Stimulated activated naive CD8-positive, alpha-beta T cell treated with anti-CD3 and anti-CD28 coated beads, Interleukin-15, Interleukin-2, amounts not matched to agents 100 ng/mL and 50 ng/mL, for 24 hours (primary cell): Measurements from ENCODE around the gene SHANK1.

Experiments
- H3K27ac Mint-ChIP-seq: one replicate; pipeline ENCODE4 v1.8.0; 2021; ENCODE audit warnings: mild to moderate bottlenecking, mixed read lengths
- H3K27me3 Mint-ChIP-seq: one replicate; pipeline ENCODE4 v1.8.0; 2021; ENCODE audit warnings: mixed read lengths
- H3K36me3 Mint-ChIP-seq: one replicate; pipeline ENCODE4 v1.8.0; 2021; ENCODE audit warnings: low read depth, mixed read lengths
- H3K4me1 Mint-ChIP-seq: one replicate; pipeline ENCODE4 v1.8.0; 2021; ENCODE audit warnings: low read depth, mixed read lengths
- H3K4me3 Mint-ChIP-seq: one replicate; pipeline ENCODE4 v1.8.0; 2021; ENCODE audit warnings: mild to moderate bottlenecking, mixed read lengths
- H3K9me3 Mint-ChIP-seq: one replicate; pipeline ENCODE4 v1.8.0; 2021; ENCODE audit warnings: mixed read lengths

SHANK1 gene

DNA sequence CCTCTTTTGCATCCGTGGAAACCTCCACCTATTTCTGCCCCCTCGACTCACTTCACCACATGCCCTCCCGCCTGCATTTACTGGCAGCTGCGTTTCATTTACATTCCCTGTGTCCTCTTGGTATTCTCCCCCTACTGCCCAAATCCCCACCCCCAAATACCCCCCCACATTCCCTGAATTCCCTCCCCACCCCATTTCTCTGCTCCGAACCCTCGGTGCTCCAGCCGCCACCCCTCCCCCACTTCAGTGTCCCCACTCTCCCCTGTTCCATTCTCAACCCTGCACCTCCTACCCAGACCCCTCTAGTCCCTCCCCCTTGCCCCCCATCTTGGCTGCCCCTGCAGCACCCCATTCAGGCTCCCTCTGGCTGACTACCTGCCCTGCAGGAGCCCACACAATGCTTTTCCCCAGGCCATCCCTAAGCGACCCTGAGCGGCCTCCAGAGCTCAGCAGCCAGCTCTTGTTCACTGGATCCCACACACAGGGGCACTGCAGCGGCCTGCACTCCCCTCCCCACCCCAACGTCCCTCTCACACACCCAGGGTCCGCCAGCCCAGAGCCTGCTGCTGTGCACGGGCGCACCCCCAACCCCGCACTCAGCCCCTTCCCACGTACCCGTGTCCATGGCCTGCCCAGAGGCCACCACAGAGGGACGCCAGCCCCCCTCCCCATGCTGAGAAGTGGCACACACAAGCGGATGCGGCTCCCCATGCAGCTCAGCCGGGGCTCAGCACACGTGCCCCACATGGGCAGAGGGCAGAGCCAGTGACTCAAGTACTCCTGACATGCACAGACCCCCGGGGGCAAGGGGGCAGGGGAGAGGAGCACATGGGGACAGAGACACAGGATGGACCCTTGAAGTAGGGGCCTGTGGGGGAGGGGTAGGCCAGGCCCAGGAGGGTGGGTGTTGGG is 26.3 kb downstream of the SHANK1 start:
- Mint-ChIP-seq H3K4me3 (no peak overlapping the region), H3K4me1 (no peaks in the 10 kb centered on the region), H3K36me3 (no peaks in the 10 kb centered on the region), H3K27ac (no peak overlapping the region), H3K27me3 (peaks cover 54% of the 10 kb centered on the region), H3K9me3 (no peaks in the 10 kb centered on the region)

DNA sequence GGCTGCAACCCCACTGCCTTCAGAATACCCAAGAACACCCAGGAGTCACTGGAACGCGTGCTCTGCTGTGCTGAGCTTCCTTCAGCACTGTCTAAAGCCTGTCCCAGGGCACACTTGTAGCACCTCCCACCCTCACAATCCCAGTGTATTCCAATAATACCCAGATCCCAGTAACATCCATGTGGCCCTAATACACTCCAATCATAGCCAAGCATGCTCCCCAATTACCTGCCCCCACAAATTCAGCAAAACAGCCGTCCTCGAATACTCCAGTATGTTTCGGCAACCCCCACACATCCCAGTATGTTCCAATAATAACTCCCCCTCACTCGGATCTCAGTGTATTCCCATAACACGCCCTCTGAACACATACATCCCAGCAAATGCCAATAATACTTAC is 29.2 kb downstream of the SHANK1 start:
- Mint-ChIP-seq H3K36me3 (no peaks in the 10 kb centered on the region), H3K4me1 (no peaks in the 10 kb centered on the region), H3K27me3 (peaks cover 55% of the 10 kb centered on the region), H3K4me3 (no peak overlapping the region), H3K27ac (no peak overlapping the region), H3K9me3 (no peaks in the 10 kb centered on the region)

DNA sequence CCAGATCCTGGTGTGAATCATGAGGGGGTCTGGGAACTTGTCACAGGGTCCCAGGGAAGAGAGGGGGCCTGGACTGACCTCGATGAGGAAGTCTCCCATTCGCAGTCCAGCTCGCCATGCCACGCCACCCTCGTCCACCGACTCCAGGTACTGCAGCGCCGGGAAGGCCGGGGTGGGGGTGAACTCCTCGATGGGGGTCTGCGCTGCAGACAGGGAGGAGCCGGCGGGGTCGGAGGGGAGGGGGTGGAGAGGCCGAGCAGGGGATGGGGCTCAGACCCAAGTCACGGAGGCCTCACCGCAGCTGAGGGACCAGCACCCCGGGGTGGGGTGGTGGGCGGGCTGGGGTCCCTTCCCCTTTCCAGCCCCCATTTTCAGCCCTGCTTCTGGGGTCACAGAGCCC is 30.8 kb downstream of the SHANK1 start:
- no peak overlapping the region for H3K27ac Mint-ChIP-seq
- H3K9me3 Mint-ChIP-seq: no peaks in the 10 kb centered on the region
- H3K36me3 Mint-ChIP-seq: no peaks in the 10 kb centered on the region
- H3K27me3 Mint-ChIP-seq: peaks cover 55% of the 10 kb centered on the region
- H3K4me1 Mint-ChIP-seq: no peaks in the 10 kb centered on the region
- no peak overlapping the region for H3K4me3 Mint-ChIP-seq

DNA sequence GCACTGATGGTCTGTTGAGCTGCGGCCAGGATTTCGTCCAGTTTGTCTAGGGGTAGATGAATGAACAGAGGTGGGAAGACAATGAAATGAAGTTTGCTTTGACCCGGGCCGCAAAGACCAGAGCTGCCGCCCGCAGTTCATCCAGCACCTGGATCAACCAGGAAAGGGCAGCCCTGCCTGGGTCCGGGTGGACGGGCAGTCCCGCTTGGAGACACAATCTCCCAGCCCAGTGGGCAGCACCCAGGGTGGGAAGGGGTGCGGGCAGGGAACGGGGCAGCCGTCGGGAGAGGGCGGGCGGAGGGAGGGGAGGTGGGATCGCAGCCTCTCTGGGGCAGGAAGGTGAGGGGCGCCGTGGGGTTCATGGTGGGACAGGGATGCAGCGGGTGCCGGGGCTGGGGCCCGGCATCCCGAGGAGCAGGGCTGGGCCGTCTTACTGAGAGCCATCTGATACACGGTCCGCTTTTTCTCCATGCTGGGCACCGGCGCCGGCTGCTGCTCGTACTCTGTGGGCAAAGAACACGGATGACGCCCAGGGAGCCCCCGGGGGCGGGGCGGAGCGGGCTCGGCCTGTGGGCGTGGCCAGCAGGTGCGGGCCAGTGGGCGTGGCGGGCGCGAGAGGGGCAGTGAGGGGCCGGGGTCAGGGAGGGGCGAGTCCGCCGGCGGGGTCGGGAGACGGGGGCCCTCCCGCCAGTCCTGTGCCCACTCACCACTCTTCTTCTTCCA is 33.1 kb downstream of the SHANK1 start:
- no peak overlapping the region for H3K27ac Mint-ChIP-seq
- no peaks in the 10 kb centered on the region for H3K9me3 Mint-ChIP-seq
- H3K4me1 Mint-ChIP-seq: no peaks in the 10 kb centered on the region
- H3K27me3 Mint-ChIP-seq: peaks cover 43% of the 10 kb centered on the region
- no peak overlapping the region for H3K4me3 Mint-ChIP-seq
- no peaks in the 10 kb centered on the region for H3K36me3 Mint-ChIP-seq

DNA sequence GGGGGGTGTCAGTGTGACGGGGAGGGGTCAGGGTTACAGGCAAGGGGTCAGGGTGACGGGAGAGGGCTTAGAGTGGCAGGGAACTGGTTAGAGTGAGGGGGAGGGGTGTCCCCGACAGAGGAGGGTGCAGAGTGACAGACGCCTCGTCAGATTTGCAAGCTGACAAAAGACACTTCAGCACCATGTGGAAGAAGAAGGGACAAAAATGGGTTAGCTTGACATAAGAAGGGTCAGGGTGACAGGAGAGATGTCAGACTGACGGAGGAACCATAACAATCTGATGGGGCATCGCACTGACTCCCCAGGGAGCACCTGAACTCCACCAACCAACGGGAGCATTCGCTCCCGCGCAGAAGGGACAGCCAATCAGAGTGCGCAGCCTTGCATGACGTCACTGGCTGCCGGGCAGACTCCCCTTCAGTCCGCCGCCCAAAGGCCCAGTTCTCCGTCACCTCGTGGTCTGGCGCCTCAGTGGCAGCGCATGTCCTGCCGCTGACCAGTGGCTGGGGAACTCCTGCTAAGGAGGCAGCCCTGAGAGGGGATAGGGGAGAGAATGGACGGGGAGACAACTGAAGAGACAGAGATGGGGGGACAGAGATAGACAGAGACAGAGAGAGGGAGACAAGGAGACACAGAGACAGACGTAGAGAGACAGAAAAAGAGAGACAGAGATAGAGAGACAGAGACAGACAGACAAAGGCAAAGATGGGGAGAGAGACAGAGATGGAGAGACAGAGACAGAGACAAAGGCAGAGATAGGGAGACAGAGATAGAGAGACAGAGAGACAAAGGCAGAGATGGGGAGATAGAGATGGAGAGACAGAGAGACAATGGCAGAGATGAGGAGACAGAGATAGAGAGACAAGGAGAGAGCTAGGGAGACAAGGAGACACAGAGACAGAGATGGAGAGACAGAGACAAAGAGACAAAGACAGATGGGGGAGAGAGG is 40.2 kb downstream of the SHANK1 start:
- Mint-ChIP-seq H3K27me3 (peaks cover 49% of the 10 kb centered on the region), H3K36me3 (no peaks in the 10 kb centered on the region), H3K4me1 (peaks cover 6% of the 10 kb centered on the region), H3K27ac (no peak overlapping the region), H3K4me3 (no peak overlapping the region), H3K9me3 (no peaks in the 10 kb centered on the region)

DNA sequence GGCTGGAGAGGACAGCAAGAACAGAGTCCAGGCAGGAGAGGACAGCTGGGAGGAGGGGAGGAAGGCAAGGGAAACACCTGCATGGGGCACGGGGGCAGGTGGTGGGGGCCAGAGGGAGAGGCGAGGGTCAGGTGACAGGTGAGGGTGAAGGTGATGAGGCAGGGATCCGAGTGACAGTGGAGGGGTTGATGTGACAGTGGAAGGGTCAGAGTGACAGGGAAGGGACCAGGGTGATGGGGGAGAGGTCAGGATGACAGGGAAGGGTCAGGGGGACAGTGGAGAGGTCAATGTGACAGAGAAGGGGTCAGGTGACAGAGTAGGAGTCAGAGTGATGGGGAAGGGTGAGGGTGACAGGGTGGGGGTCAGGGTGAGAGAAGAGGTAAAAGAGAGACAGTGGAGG is 41.3 kb downstream of the SHANK1 start:
- peaks cover 6% of the 10 kb centered on the region for H3K4me1 Mint-ChIP-seq
- no peaks in the 10 kb centered on the region for H3K36me3 Mint-ChIP-seq
- H3K9me3 Mint-ChIP-seq: no peaks in the 10 kb centered on the region
- H3K27me3 Mint-ChIP-seq: peaks cover 50% of the 10 kb centered on the region
- H3K27ac Mint-ChIP-seq: no peak overlapping the region
- H3K4me3 Mint-ChIP-seq: no peak overlapping the region

DNA sequence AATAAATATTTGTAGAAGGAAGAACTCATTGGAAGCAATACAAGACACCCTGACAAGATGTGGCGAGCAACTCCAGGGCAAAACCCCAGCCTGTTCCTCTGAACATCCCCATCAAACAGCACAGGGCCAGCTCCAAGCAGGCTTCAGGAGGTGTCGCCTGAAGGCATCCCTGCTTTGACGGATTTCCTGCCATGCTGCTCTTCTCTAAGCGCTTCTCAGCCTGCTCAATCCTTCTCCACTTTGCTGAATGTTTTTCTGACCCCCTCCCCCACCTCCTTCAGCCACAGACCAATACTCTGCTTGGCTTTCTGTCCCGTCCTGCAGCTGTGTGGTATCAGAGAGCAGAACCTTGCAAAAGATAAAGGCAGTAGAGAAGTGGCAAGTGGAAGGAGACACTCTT is 42.0 kb downstream of the SHANK1 start:
- Mint-ChIP-seq H3K27me3 (peaks cover 56% of the 10 kb centered on the region), H3K27ac (no peak overlapping the region), H3K4me3 (no peak overlapping the region), H3K4me1 (peaks cover 6% of the 10 kb centered on the region), H3K9me3 (no peaks in the 10 kb centered on the region), H3K36me3 (no peaks in the 10 kb centered on the region)

DNA sequence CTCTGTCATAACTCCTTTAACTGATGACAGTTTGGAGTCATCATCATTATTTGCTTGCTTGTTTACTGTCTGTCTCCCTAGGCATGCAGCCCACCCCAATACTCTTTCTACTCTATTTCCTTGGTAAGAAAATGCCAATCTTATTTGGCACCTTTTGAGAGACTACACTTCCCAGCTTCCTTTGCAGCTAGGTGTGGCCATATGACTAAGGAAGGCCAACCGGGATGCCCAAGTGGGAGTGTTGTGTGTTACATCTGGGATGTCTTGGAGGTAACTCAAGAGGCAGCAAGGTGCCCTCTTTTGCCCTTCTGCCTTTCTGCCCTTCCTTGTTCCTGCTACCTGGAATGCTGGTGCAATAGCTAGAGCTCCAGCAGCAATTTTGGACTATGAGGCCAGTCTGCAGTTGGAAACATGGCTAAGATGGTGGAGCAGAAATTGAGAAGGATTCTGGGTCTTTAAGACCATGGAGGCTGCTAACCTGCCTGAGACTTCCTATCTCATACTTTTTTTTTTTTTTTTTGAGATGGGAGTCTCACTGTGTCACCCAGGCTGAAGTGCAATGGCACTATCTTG is 42.9 kb downstream of the SHANK1 start:
- H3K36me3 Mint-ChIP-seq: no peaks in the 10 kb centered on the region
- peaks cover 56% of the 10 kb centered on the region for H3K27me3 Mint-ChIP-seq
- H3K27ac Mint-ChIP-seq: no peak overlapping the region
- H3K4me1 Mint-ChIP-seq: peaks cover 6% of the 10 kb centered on the region
- H3K4me3 Mint-ChIP-seq: no peak overlapping the region
- H3K9me3 Mint-ChIP-seq: no peaks in the 10 kb centered on the region

DNA sequence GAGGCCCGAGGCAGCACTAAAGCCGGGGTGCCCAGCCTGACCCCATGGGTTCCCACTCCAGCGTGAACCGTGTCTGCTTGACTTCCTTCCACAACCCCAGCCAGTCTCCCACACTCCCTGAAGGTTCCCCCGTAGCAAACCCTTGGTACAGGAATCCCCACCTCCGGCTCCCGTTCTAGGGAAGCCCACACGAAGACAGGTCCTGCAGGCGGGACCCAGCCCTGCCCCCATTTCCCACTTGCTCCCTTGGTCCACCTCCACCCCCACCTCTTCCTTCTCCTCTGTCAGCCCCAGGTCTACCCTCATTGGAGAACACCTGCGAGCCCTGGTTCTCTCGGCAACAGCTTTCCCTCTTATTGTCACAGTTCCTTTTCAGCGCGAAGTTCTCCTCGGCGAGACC is 46.5 kb downstream of the SHANK1 start:
- Mint-ChIP-seq H3K27ac (no peak overlapping the region), H3K4me3 (no peak overlapping the region), H3K27me3 (peaks cover 56% of the 10 kb centered on the region), H3K9me3 (no peaks in the 10 kb centered on the region), H3K36me3 (no peaks in the 10 kb centered on the region), H3K4me1 (no peaks in the 10 kb centered on the region)

DNA sequence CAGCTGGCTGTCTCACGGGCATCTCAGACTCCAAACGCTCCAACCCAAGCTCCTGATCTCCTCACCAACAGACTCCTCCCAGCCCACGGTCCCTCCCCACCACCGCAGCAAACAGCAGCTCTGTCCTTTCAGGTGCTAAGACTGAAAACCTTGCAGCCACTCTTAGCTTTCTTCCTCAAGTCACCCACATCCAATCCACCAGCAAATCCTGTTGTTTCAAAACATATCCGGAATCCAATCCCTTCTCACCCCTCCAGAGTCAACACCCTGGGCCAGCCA is 49.6 kb downstream of the SHANK1 start:
- Mint-ChIP-seq H3K27me3 (peaks cover 41% of the 10 kb centered on the region), H3K9me3 (no peaks in the 10 kb centered on the region), H3K4me1 (no peaks in the 10 kb centered on the region), H3K27ac (no peak overlapping the region), H3K4me3 (no peak overlapping the region), H3K36me3 (no peaks in the 10 kb centered on the region)

DNA sequence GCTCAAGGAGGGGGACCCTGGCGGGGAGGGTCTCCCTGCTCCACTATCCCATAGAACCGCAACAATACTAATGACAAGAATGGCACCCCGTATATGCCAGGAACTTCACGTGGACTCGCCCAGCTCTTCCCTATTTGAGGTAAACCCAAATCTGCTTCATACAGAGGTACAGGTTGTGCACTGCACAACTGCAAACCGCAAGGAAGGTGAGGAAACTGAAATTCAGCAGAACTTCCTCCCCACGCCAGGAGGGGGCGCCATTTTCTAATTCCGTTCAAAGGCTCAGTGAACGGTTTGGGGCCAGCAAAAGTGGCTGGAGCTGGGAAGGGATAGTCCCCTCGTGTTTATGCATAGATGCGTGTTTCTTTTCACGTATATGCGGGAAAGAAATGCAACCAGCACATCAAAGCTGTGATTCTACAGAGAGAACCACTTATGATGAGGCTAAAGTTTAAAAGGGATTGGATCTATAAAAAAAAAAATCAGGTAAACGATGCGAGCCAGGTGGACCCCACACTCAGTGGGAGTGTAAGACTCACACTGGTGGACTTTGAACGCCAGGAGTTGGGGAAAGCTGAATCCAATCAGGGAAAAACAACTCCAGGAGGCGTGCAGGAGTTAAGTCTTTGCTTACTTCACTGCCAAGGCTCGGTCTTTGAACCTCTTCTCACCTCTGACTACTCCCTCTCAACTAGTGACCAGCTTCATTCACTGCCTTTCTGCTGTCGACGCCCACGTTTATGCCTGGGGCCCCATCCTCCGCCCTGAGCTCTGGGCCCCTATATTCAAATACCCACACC is 50.1 kb downstream of the SHANK1 start:
- Mint-ChIP-seq H3K36me3 (no peaks in the 10 kb centered on the region), H3K27ac (no peak overlapping the region), H3K27me3 (peaks cover 43% of the 10 kb centered on the region), H3K4me1 (no peaks in the 10 kb centered on the region), H3K9me3 (no peaks in the 10 kb centered on the region), H3K4me3 (no peak overlapping the region)

DNA sequence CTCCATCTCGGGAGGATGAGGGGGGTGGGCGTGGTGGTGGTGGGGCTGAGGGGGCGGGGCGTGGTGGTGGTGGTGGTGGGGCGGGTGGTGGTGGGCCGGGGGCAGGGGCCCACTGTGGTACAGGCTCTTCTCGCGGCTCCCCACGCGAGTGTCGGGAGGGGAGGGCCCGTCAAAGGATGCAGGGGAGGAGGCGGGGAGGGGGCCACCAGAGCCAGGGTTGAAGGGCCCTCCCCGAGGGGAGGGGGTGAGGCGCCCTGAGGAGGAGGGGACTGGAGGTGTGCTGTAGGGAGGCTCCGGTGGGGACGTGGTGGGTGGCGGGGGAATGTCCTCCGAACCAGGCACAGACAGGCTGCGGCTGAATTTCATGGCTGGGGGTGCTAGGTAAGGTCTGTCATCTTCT is 50.7 kb downstream of the SHANK1 start:
- Mint-ChIP-seq H3K27me3 (peaks cover 40% of the 10 kb centered on the region), H3K4me1 (no peaks in the 10 kb centered on the region), H3K4me3 (no peak overlapping the region), H3K27ac (no peak overlapping the region), H3K9me3 (no peaks in the 10 kb centered on the region), H3K36me3 (no peaks in the 10 kb centered on the region)

DNA sequence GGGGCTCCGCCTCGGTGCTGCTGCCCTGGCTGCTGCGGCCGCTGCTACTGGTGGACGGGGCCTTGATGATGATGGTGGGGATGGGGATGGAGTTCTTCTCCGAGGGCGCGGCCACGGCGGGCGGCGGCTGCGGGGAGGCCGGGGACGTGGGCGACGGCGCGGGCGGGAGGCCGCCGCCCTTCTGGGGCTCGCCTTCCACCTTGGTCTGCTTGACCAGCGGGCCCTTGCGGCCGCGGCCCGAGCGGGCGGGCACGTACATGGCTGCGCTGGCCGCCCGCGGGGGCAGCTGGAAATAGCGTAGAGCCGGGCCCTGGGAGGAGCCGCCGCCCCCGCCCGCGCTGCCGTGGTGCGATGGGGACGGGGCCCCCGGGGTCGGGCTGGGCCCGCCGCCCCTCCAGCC is 51.2 kb downstream of the SHANK1 start:
- no peaks in the 10 kb centered on the region for H3K4me1 Mint-ChIP-seq
- no peaks in the 10 kb centered on the region for H3K36me3 Mint-ChIP-seq
- H3K27ac Mint-ChIP-seq: no peak overlapping the region
- no peaks in the 10 kb centered on the region for H3K9me3 Mint-ChIP-seq
- H3K4me3 Mint-ChIP-seq: no peak overlapping the region
- peaks cover 40% of the 10 kb centered on the region for H3K27me3 Mint-ChIP-seq

DNA sequence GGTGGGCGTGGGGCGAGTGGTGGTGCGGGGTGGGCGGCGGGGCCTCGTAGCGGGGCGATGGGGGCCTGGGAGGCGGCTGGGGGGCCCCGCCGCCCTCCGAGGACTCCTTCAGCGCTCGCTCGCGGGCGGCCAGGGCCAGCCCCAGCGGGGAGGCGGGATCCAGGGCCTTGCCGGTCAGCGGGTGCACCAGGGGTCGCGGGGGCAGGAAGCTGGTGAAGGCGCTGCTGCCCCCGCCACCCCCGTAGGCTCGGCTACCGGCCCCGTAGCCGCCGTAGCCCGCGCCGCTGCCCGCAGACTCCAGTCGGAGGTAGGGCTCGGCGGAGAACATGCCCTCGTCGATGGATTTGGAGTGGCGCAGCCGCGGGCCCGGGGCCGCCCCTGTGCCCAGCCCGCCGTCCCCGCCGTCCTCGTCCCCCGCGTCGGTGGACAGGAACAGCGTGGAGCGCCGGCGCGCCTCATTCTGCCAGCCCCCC is 51.8 kb downstream of the SHANK1 start:
- peaks cover 36% of the 10 kb centered on the region for H3K27me3 Mint-ChIP-seq
- no peak overlapping the region for H3K4me3 Mint-ChIP-seq
- H3K9me3 Mint-ChIP-seq: no peaks in the 10 kb centered on the region
- H3K36me3 Mint-ChIP-seq: no peaks in the 10 kb centered on the region
- H3K4me1 Mint-ChIP-seq: no peaks in the 10 kb centered on the region
- no peak overlapping the region for H3K27ac Mint-ChIP-seq
